GM21529 (cell line): Measurements from ENCODE around the gene KLF1.

Experiments
- ATAC-seq: cut with Tn5 transposase; IDR thresholded peaks from one replicate; pipeline ENCODE4 v1.9.1; 2021; ENCODE audit not compliant: unreplicated experiment

The KLF1 gene

GRCh38 chr19:12838886-12839756 lies 47.9 kb downstream of the KLF1 start:
- ATAC-seq, result no peak

- no peak for ATAC-seq
Measured at GRCh38 chr19:12838182-12838885, 48.7 kb downstream of the KLF1 start, which contains the start of gene MAST1. TSS of gene MAST1 (plus strand) at chr19:12838515. CDS start at chr19:12838573, 58 bp downstream.

- no peak for ATAC-seq
Measured at GRCh38 chr19:12837225-12837624, 49.8 kb downstream of the KLF1 start.

GRCh38 chr19:12836529-12836863 lies 50.5 kb downstream of the KLF1 start:
- ATAC-seq, result no peak

GRCh38 chr19:12834976-12835757 lies 51.8 kb downstream of the KLF1 start:
- ATAC-seq, result no peak

GRCh38 chr19:12834566-12834943 lies 52.4 kb downstream of the KLF1 start, which contains the start of gene RTBDN:
TSS of gene RTBDN (minus strand) at chr19:12834579. CDS start at chr19:12829979, 4,600 bp downstream.
- no peak for ATAC-seq
